ENCODE results near the gene RAB12.
"Not testable (repeated sequence)": the region's sequence is repeated elsewhere in the genome, so short reads cannot be mapped to it uniquely, and the experiment has no call there.

Gene RAB12

DNA sequence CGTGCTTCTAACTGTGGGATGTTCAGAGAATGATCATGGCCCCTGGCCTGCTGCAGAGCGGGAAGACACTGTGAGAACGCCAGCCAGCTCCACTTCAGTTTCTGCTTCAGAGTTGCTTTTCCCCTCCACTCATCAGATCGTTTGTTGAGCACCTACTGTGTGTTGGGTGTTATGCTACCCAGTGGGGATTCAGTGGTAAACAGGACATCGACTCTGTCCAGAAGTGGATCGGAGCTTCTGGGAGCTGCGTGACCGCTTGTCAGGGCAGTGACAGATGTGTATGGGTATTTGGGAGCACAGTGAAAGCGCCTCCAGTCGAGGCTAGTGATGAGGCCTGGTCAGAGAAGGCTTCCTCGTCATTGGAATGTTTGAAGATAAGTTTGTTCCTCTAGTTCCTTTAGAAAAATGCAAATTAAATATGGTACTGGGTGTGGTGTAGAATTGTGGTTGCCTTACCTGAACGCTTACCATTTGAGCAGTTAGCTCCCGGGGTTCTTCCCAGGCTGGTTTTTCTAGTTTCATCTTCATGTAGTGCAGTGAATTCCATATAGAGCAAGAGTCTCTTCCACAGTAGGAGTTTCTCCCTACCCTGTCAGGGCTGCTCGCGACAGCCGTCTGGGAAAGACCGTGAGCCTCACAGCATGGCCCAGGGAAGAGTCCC is 2.8 kb downstream of the RAB12 start:
- DNase-seq (ENCODE audit: low read depth): no peak

- DNase-seq (ENCODE audit: low read depth): no peak
Observed at GRCh38 chr18:8614875-8615274, 5.6 kb downstream of the RAB12 start.

DNA sequence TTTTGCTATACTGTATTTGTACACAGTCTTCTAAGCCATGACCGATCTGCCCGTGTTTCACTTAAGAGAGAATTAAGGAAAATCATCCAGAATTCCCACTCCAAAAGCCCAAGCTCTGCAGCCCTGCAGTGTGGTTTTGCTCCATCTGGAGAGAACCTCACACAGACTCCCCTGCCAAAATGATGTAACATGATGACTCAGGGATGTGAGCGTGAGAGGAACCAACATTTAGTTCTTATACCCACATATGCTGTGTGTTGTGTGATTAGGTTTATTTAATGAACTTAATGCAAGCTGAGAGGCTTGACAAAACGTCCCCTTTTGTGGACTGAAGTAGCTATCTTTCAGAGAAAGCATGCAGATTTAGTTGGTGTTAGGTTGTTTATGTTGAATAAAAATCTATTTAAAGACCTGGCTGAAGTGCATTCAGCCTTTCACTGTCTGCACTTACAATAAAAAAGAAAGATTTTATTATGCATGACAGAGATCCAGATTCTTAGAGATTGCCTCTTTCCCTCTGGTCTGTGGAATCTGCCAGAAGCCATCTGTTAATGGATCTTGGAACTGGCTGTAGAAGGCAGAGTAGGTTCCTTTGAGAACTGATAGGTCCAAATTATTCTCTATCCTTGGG is 6.3 kb downstream of the RAB12 start:
- peak; percentile 91 for DNase-seq (ENCODE audit: low read depth)

- DNase-seq (ENCODE audit: low read depth): no peak
Observed at GRCh38 chr18:8616028-8616401, 6.8 kb downstream of the RAB12 start.

DNA sequence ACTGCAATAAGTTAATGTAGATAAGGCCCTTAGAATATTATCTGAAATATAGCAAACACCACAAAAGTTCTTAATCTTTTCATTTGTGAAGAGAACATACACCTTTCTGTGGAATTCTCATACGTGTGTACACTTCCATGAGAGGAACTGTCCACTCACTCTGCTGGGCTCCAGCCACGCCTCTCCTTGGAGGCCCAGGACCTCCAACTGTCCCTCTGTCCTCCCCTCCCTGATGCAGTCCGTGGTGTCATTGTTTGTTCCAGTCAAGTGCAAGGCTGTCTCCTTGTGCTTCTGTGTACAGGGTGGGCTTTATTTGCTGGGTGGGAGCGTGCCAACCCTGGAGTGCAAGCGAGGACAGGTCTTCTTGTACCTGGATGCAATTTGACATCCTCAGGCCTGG is 8.7 kb downstream of the RAB12 start:
- no peak for DNase-seq (ENCODE audit: low read depth)

- DNase-seq (ENCODE audit: low read depth): no peak
Observed at GRCh38 chr18:8619041-8619440, 9.8 kb downstream of the RAB12 start.

DNA sequence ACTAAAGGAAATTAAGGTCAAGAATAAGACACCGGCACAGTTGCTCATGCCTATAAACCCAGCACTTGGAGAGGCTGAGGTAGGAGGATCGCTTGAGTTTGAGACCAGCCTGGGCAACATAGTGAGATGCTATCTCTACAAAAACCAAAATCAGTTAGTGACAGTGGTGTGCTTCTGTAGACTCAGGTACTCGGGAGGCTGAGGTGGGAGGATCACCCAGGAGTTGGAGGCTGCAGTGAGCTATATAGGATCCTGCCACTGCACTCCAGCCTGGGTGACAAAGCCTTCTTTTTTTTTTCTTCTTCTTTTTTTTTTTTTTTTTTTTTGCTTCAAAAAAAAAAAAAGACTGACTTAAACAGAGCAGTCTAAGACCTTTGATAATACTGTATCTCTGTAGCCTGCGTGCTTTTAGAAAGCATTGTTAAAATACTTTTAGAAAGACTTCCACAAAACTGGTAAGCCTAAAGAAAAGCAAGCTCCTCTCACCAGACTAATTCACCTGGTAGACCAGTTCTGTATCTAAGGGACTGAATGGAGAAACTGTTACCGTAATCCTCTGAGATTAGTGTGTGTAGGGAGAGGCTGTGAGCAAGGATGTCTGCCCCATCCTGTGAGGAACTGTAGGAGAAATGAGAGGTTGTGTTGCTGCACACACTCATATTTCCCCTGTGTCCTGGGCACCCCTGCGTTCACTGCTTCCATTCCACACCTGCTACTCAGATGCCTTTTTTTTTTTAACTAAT is 10.8 kb downstream of the RAB12 start:
- DNase-seq (ENCODE audit: low read depth): no peak

DNA sequence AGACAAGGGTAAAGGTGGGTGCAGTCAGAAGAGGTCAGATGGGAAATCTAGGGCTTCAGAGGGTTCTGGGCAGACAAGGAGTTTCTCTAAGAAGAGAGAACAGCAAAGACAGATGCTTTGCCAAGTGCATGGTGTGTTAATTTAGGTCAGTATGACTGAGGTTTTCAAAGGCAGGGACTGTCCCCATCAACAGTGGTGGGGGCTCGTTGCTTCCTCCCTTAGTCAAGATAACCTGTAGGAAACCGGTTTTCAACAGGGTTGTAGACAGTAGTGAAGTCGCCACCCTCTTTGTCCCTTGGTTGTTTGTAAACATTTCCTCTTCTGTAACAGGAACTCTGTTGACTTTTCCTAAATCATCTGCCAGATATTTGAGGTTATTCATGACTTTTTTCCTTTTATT is 11.6 kb downstream of the RAB12 start:
- no peak for DNase-seq (ENCODE audit: low read depth)

- not testable (repeated sequence) for DNase-seq (ENCODE audit: low read depth)
Observed at GRCh38 chr18:8622625-8623024, 13.4 kb downstream of the RAB12 start.

- DNase-seq (ENCODE audit: low read depth): no peak
Observed at GRCh38 chr18:8623549-8624106, 14.4 kb downstream of the RAB12 start.

DNA sequence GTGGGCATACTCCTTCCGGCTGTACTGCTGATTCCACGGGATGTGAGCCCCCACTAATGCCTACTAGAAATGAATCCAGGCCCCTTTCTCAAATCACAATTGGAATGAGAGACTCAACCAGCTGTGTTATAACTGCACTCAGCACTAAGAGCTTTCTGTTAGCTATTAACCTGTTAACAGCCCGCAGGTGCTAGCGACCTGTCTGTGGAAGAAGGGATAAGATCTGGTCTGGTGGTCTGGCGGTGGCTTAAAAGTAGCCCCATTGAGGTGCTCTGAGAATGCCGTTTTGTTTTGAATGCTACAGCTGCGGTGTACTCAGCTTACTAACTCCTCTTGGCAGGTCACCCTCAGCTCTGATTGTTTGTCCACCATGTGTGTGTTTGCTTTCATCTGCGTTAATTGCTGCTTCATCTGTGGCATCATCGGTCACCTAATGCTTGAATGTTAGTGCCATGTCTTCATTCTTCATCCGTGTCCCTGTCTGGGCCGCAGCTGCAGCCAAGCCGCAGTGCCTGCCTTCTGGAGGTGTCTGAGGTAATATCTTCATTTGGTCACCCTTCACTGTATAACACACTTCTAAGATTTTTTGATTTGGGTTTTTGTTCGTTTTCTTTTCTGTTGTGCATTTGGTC is 16.3 kb downstream of the RAB12 start:
- no peak for DNase-seq (ENCODE audit: low read depth)

DNA sequence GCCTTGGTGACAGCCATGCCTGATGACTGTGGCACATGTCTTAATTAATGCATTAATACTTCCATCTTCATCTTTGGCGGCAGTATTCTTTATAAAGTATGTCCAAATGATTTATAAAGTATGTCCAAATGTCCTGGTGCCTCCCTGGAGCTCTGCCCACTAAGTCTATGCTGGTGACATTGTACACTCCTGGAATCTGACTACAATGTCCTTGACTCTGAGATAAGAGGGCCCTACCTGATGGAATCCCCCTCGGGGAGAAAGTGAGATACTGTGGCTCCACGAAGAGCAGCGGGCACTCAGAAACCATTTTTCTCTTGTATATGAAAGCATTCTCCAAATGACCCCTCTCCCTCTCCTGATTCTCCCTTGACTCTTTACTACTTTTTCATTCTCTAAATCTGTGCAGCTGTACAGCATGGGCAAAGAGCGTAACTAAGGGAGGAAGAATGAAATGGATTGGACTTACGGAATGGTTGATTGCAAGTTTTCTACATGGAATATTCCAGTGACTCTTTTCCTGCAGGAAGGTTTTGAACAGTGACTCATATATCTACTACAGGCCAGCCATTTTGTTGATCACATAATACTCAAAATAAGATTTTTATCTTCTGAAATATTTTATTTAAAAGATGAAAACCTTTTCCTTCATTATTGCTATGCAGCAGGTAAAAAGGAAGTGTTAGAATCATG is 17.3 kb downstream of the RAB12 start:
- DNase-seq (ENCODE audit: low read depth): no peak

DNA sequence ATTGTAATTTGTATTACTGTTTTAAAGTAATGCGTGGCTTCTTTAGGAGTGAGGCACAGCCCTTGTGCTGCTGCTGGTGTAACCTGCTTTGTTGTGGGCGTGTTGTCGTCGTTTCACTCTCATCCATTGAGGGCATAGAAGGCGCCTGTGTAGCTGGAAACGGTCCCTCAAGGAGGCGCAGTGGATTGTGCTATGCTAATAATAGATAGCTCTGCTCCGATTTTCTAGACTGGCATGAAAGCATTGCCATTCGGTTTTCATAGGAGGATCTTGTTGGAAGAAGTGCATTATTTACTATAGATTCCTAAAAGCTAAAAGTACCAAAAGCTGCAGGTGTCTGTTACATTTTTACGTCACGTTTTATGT is 17.9 kb downstream of the RAB12 start:
- no peak for DNase-seq (ENCODE audit: low read depth)

- no peak for DNase-seq (ENCODE audit: low read depth)
Observed at GRCh38 chr18:8627540-8627939, 18.3 kb downstream of the RAB12 start.

DNA sequence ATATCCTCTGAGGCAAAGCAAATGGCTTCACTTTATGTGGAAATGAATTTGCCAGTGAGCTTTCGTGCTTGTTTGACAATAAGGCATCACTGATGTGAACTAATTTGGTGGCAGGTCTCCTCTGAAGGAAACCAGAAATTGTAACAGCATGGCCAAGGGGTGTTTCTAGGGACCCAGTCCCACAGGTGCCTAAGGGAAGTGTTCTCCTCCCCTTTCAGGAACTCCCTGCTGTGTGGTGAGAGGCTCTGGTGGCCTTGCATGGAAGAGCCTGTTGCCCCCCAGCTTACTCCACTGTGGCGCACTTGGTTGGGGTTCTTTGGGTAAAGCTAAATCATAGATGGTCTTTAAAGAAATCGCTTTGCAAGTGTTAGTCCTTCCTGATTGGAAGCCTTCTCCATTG is 20.4 kb downstream of the RAB12 start:
- DNase-seq (ENCODE audit: low read depth): no peak

DNA sequence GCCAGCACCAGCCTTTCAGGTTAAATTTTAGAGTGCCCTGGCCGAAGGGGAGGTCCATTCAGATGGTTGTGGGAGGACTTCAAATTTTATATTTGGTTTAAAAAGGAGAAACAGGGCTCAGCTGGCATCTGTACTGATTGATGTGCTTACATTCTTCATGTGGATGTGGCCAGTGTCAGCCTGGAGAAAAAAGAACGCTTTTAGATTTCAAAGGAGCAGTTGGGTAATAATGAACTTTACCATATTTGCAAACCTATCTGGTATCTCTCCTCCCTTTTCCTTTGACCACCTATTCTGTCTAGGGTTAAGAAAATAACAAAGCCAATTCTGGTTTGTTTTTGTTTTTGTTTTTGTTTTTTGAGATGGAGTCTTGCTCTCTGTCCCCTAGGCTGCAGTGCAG is 21.3 kb downstream of the RAB12 start:
- peak; percentile 34 for DNase-seq (ENCODE audit: low read depth)

DNA sequence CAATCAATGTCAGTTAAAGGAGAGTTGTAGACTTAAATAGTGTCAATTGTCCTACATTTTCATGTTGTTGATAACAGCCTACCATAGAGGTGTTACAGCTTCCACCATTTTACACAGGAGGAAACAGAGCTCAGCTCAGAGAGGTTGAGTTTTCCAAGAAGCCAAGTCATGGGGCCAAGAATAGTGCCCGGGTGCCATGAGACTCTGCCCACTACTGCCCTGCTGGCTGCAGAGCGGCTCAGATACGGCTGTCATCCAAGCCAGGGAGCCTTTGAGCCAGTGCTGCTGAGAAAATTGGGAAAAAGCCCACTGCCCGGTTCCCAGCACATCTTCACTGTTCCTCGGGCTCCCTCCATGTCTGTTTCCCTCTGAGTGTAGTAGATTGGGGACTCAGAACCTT is 22.0 kb downstream of the RAB12 start:
- no peak for DNase-seq (ENCODE audit: low read depth)

DNA sequence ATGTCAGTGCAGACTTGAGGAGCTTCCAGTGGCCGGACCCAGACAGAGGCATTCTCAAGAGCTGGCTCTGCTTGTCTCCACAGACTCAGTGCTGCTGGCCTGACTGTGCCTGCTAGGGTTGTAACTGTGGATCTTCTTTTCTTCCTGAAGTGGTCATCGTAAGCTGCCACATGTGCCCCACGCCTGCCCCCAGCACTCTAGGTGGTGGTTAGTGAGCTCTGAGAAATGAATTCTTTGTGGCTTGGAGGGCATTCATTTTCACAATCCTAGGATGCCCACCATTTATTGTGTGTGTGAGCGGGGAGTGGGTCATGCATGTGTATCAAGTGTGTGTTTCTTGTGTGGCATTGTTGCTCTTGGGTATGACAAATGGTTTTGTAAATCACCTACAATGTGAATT is 23.1 kb downstream of the RAB12 start:
- DNase-seq (ENCODE audit: low read depth): no peak

GRCh38 chr18:8634508-8634907 is 25.3 kb downstream of the RAB12 start:
- no peak for DNase-seq (ENCODE audit: low read depth)

GRCh38 chr18:8635087-8635486 is 25.9 kb downstream of the RAB12 start:
- peak; percentile 32 for DNase-seq (ENCODE audit: low read depth)

GRCh38 chr18:8639762-8640161 is 30.5 kb downstream of the RAB12 start:
- DNase-seq (ENCODE audit: low read depth): no peak

GRCh38 chr18:8643326-8643878 is 34.2 kb downstream of the RAB12 start:
- no peak for DNase-seq (ENCODE audit: low read depth)
